Stimulated activated CD4-positive, alpha-beta T cell treated with anti-CD3 and anti-CD28 coated beads, Interleukin-4, amount 100 ng/mL, for 4 hours (primary cell): Measurements from ENCODE around the gene PPARD.
"Not testable (repeated sequence)": the region's sequence is repeated elsewhere in the genome, so short reads cannot be mapped to it uniquely, and the experiment has no call there.

Source experiments
- DNase-seq, 2 experiments: peaks; one replicate each; pipeline ENCODE4 v3.0.0-alpha.2; 2020

The PPARD gene

GRCh38 chr6:35342258-35343091 lies at the start of gene PPARD:
TSS of gene PPARD (plus strand) at chr6:35342558. CDS start at chr6:35411088, 68,530 bp downstream.
- DNase-seq, result peak; percentile 95 to 99

GRCh38 chr6:35293681-35294080 lies 48.7 kb upstream of the PPARD start:
- no peak for DNase-seq

- peak; percentile 41 to 43 for DNase-seq
These were observed 47.9 kb upstream of the PPARD start for GRCh38 chr6:35294308-35294945.

GRCh38 chr6:35295036-35295435 lies 47.3 kb upstream of the PPARD start:
- DNase-seq, result no peak

DNA sequence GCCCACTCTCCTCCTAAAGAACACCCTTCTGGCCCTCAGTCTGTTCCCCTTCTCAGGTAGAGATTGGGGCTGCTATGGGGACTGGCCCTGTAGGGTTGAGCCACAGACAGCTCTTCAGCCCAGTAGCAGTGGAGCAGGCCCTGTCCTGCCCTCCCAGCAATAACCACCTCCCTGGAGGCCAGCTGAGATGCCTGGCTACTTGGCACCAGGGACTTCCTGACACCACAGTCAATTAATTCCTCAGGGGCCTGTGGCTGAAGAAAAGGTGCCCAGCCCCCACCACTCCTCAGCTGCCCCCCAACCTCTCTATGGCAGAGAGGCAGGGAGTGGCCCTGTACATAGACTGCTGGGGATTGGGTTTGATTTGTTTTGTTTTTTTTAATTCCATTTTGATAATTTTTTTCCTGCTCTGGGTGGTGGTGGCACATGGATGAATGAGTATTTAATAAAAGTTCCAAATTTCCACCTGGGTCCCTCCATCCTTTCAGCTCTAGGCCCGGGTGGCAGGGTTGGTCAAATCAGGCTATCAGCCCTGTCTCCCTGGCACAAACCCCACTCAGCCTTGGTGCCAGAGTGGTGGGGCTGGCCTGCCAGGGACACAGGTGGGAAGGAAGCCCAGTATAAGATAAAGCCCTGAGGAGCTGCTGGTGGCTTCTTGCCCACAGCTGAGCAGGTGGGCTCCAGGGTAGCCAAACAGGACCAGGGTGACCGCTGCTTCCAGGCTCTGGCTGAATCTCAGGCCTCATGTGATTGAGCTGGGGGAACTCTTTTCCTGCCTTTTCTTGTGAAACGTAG lies 46.6 kb upstream of the PPARD start:
- no peak for DNase-seq

DNA sequence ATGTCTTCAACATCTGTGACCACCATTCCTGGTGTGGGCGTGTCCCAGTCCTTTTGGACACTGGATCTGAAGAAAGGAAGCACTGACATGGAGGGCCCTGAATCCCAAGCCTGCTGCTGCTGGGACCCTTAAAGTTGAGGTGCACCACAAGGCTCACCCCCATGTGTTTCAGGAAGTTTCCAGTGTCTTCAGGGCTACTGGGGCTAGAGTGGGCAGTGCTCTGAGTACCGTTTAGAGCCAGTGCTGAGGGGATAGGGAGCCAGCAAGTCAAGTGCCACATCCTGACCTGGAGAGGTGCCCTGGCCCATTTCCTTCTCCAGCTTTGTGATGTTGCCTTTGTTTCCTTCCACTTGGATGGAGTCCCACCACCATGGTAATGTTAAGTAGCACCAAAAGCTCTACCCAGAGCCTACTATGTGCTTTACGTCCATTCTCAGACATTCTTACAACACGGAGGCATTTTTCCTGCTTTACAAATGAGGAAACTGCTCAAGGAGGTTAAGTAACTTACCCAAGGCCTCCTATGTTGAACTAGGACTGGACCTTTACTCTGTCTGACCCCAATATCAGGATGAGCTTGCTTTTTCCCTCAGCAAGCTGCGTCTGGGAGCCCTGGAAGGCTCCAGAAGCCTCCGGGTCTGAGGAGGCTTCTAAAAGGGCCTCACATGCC lies 45.3 kb upstream of the PPARD start:
- DNase-seq, result no peak

- peak; percentile 80 to 87 for DNase-seq
These were observed 44.5 kb upstream of the PPARD start, which contains the start of gene DEF6 for GRCh38 chr6:35297601-35298481. TSS of gene DEF6 (plus strand) at chr6:35297818. CDS start at chr6:35297857, 39 bp downstream.

GRCh38 chr6:35298625-35299140 lies 43.7 kb upstream of the PPARD start:
- DNase-seq, result no peak

DNA sequence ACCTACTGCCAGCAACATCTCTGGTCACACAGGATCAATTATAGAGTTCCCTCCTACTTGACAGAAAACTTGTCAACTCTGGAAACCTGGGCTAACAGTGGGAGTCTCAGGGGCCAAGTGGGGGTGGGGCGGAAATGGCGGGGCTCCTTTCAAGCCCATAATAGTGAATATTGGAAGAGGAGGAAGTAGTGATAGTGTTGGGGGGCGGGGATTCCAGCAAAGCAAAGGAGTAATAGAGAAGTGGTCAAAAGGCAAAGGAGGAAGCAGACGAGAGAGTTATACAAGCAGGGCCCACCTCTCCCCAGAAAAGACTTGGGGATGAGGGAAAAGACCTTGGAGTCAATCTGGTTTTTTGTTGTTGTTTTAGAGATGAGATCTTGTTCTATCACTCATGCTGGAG lies 42.7 kb upstream of the PPARD start:
- no peak for DNase-seq

GRCh38 chr6:35300848-35301247 lies 41.5 kb upstream of the PPARD start:
- DNase-seq, result peak in 1 of 2 experiments; percentile 39

GRCh38 chr6:35302604-35303241 lies 39.6 kb upstream of the PPARD start:
- peak; percentile 69 to 89 for DNase-seq

DNA sequence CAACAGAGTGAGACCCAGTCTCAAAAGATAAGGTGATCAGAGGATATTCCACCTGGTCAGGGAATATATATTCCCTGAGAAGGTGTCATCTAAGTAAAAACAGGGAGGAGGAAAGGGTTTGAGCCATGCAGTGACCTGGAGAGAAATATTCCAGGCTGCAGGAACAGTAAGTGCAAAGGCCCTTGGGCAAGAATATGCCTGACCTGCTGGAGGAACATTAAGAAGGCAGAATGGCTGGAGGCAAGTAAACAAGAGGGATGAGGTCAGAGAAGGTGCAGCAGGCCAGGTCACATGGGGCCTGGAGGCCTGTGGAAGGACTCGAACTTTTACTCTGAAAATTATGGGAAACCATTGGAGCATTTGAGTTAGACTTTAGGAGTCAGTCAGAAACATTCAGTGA lies 38.1 kb upstream of the PPARD start:
- no peak for DNase-seq

DNA sequence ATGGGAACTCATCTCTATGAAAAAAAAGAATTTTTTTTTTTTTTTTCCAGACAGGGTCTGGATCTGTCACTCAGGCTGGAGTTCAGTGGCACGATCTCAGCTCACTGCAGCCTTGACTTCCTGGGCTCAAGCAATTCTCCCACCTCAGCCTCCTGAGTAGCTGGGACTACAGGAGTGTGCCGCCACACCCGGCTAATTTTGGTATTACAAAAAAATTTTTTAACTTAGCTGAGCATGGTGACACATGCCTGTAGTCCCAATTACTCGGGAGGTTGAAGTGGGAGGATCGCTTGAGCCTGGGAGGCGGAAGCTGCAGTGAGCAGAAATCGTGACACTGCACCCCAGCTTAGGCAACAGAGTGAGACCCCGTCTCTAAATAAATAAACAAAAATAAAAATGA lies 37.2 kb upstream of the PPARD start:
- DNase-seq, result peak in 1 of 2 experiments; percentile 15

DNA sequence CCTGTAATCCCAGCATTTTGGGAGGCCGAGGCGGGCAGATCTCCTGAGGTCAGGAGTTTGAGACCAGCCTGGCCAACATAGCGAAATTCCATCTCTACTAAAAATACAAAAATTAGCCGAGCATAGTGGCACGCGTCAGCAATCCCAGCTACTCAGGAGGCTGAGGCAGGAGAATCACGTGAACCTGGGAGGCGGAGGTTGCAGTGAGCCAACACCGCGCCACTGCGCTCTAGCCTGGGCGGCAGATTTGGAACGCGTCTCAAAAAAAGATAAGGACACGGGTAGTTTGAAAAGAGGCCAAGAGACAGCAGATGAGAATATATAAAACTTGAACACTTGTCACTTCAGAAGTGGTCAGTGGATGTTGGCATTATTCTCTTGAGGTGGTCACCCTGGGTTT lies 35.2 kb upstream of the PPARD start:
- DNase-seq, result not testable (repeated sequence)

- DNase-seq, result not testable (repeated sequence)
These were observed 33.8 kb upstream of the PPARD start for GRCh38 chr6:35308543-35308942.

DNA sequence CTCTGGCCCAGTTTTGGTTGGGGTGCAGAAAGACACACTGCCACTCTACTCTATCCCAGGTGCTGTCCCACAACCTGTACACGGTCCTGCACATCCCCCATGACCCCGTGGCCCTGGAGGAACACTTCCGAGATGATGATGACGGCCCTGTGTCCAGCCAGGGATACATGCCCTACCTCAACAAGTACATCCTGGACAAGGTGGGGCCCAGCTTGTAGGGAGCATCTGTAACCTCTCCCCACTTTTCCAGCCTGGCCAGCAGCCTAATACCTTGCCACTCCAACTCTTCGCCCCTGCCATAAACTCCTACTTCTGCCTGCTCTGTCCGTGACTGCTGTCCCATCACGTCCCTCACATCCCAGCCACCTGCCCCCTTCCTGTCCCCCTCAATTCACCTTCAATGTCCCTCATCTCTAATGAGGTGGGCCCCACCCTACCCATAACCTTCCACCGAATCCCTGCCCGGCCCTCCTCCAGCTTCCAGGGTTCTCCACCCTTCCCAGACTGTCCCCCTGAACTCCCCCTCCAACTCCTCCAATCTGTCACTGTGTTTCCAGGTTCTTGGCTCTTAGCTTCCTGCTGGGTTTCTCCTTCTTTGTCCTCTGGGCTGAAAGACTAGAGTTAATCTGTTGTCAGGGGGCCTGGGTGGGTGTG lies 32.6 kb upstream of the PPARD start:
- DNase-seq, result no peak

GRCh38 chr6:35310265-35310831 lies 32.0 kb upstream of the PPARD start:
- no peak for DNase-seq

GRCh38 chr6:35311390-35312075 lies 30.8 kb upstream of the PPARD start:
- peak; percentile 29 to 48 for DNase-seq

- no peak for DNase-seq
These were observed 30.1 kb upstream of the PPARD start for GRCh38 chr6:35312076-35312800.
